Measurements from ENCODE around the gene AFF3. TPM values are rescaled to one million over a fixed set of nuclear protein-coding genes. Genes with fewer than 3 reads are reported as not detected.

Gene AFF3
- total RNA-seq, 1 experiment from 2014 or later = not detected

GRCh38 chr2:99821039-99821438 lies 321.4 kb downstream of the AFF3 start:
- no peak overlapping the region for H3K27ac Mint-ChIP-seq (ENCODE audit: unreplicated experiment)
- CTCF ChIA-PET = interaction anchor here (0.7 to 1.6 kb wide), 2 partner anchors 262 to 263 kb away, joined by 9 to 11 read pairs; no protein-coding TSS in a partner anchor
- no peak for TF ChIP-seq CTCF (IDR thresholded peaks at IDR 0.05; ENCODE audit: unreplicated experiment)
- BruUV-seq (replicated peaks) = no TSS peak
- no peak overlapping the region for H3K4me3 Mint-ChIP-seq (ENCODE audit: low read depth, unreplicated experiment)
- H3K36me3 Mint-ChIP-seq (ENCODE audit: insufficient read depth, unreplicated experiment) = no peaks in the 10 kb centered on the region
- H3K9me3 Mint-ChIP-seq (ENCODE audit: low read depth, unreplicated experiment) = peaks cover 2% of the 10 kb centered on the region
- H3K4me1 Mint-ChIP-seq (ENCODE audit: low read depth, unreplicated experiment) = no peaks in the 10 kb centered on the region
- DNase-seq = no peak
- peaks cover 38% of the 10 kb centered on the region for H3K27me3 Mint-ChIP-seq (ENCODE audit: unreplicated experiment)
- intact Hi-C loops (cut with micrococcal nuclease; ENCODE audit: unreplicated experiment) = loop anchor here (1.0 kb wide), 2 partner anchors 95 to 262 kb away; no protein-coding TSS in a partner anchor

- no peak overlapping the region for H3K27ac Mint-ChIP-seq (ENCODE audit: unreplicated experiment)
- intact Hi-C loops (cut with micrococcal nuclease; ENCODE audit: unreplicated experiment) = no loop called here
- H3K27me3 Mint-ChIP-seq (ENCODE audit: unreplicated experiment) = peaks cover 47% of the 10 kb centered on the region
- no peak overlapping the region for H3K4me3 Mint-ChIP-seq (ENCODE audit: low read depth, unreplicated experiment)
- H3K9me3 Mint-ChIP-seq (ENCODE audit: low read depth, unreplicated experiment) = peaks cover 6% of the 10 kb centered on the region
- CTCF ChIA-PET = interaction anchor here (0.6 to 1.7 kb wide), 4 partner anchors 10 to 441 kb away, joined by 3 to 6 read pairs (median 4); no protein-coding TSS in a partner anchor
- TF ChIP-seq CTCF (IDR thresholded peaks at IDR 0.05; ENCODE audit: unreplicated experiment) = no peak
- no peak for DNase-seq
- no TSS peak for BruUV-seq (replicated peaks)
- H3K4me1 Mint-ChIP-seq (ENCODE audit: low read depth, unreplicated experiment) = no peaks in the 10 kb centered on the region
- H3K36me3 Mint-ChIP-seq (ENCODE audit: insufficient read depth, unreplicated experiment) = no peaks in the 10 kb centered on the region
Measured at GRCh38 chr2:99819766-99820165, 322.6 kb downstream of the AFF3 start.

- CTCF ChIA-PET = interaction anchor here (0.7 to 1.7 kb wide), 5 partner anchors 9 to 442 kb away, joined by 3 to 6 read pairs (median 3); no protein-coding TSS in a partner anchor
- DNase-seq = no peak
- BruUV-seq (replicated peaks) = no TSS peak
- no peak for TF ChIP-seq CTCF (IDR thresholded peaks at IDR 0.05; ENCODE audit: unreplicated experiment)
- Mint-ChIP-seq H3K4me1 (ENCODE audit: low read depth, unreplicated experiment) (no peaks in the 10 kb centered on the region), H3K4me3 (ENCODE audit: low read depth, unreplicated experiment) (no peak overlapping the region), H3K27ac (ENCODE audit: unreplicated experiment) (no peak overlapping the region), H3K27me3 (ENCODE audit: unreplicated experiment) (peaks cover 57% of the 10 kb centered on the region), H3K9me3 (ENCODE audit: low read depth, unreplicated experiment) (peaks cover 6% of the 10 kb centered on the region), H3K36me3 (ENCODE audit: insufficient read depth, unreplicated experiment) (no peaks in the 10 kb centered on the region)
- intact Hi-C loops (cut with micrococcal nuclease; ENCODE audit: unreplicated experiment) = loop anchor here (1.0 kb wide), 1 partner anchor 424 kb away; no protein-coding TSS in a partner anchor
Measured at GRCh38 chr2:99818842-99819241, 323.5 kb downstream of the AFF3 start.

GRCh38 chr2:99816908-99817307 lies 325.5 kb downstream of the AFF3 start:
- Mint-ChIP-seq H3K36me3 (ENCODE audit: insufficient read depth, unreplicated experiment) (no peaks in the 10 kb centered on the region), H3K4me1 (ENCODE audit: low read depth, unreplicated experiment) (peaks cover 6% of the 10 kb centered on the region), H3K9me3 (ENCODE audit: low read depth, unreplicated experiment) (peaks cover 6% of the 10 kb centered on the region), H3K27ac (ENCODE audit: unreplicated experiment) (no peak overlapping the region), H3K27me3 (ENCODE audit: unreplicated experiment) (peaks cover 45% of the 10 kb centered on the region), H3K4me3 (ENCODE audit: low read depth, unreplicated experiment) (no peak overlapping the region)
- no peak for DNase-seq
- no TSS peak for BruUV-seq (replicated peaks)
- intact Hi-C loops (cut with micrococcal nuclease; ENCODE audit: unreplicated experiment) = no loop called here
- CTCF ChIA-PET = no interaction called here
- TF ChIP-seq CTCF (IDR thresholded peaks at IDR 0.05; ENCODE audit: unreplicated experiment) = no peak

All from Calu3 (cell line).